DOHH2 (cell line): ENCODE data around the gene RPL29.

Experiments used
- H3F3A ChIP-seq: fragments of 200-600 bp; sonication (generic), shearing (Covaris generic); 2 replicates; pipeline ENCODE4 v1.6.0; 2016; ENCODE audit warnings: antibody characterized with exemption, mild to moderate bottlenecking; ENCODE audit not compliant: control insufficient read depth, insufficient read depth
- H3K27ac ChIP-seq: fragments of 200-600 bp; sonication (generic); 2 replicates; pipeline ENCODE4 v1.5.1; 2014; ENCODE audit warnings: low read depth, mild to moderate bottlenecking, low read length, moderate library complexity
- H3K27me3 ChIP-seq: fragments of 200-600 bp; sonication (generic); 2 replicates; pipeline ENCODE4 v1.6.1; 2014; ENCODE audit warnings: mild to moderate bottlenecking, low read length, mixed read lengths; ENCODE audit not compliant: control insufficient read depth
- H3K36me3 ChIP-seq: fragments of 200-600 bp; sonication (generic); 2 replicates; pipeline ENCODE4 v1.6.1; 2014; ENCODE audit warnings: mild to moderate bottlenecking, low read length, moderate library complexity, mixed read lengths; ENCODE audit not compliant: control insufficient read depth
- H3K4me1 ChIP-seq: fragments of 200-600 bp; sonication (generic); 2 replicates; pipeline ENCODE4 v1.6.1; 2014; ENCODE audit warnings: mild to moderate bottlenecking, low read length, mixed read lengths; ENCODE audit not compliant: control insufficient read depth
- H3K4me2 ChIP-seq: fragments of 200-600 bp; sonication (generic); 2 replicates; pipeline ENCODE4 v1.6.0; 2014; ENCODE audit warnings: mild to moderate bottlenecking, low read length, moderate library complexity
- H3K4me3 ChIP-seq: fragments of 200-600 bp; sonication (generic); 2 replicates; pipeline ENCODE4 v1.5.1; 2014; ENCODE audit warnings: mild to moderate bottlenecking, low read length, mixed read lengths
- H3K79me2 ChIP-seq: fragments of 200-600 bp; sonication (generic); 2 replicates; pipeline ENCODE4 v1.6.1; 2014; ENCODE audit warnings: mild to moderate bottlenecking, low read length, mixed read lengths; ENCODE audit not compliant: control insufficient read depth
- H3K9me2 ChIP-seq: fragments of 200-600 bp; sonication (generic); replicated peaks from 2 replicates; pipeline ENCODE4 v1.6.1; 2014; ENCODE audit warnings: mild to moderate bottlenecking, low read length, mixed read lengths; ENCODE audit not compliant: control insufficient read depth
- H3K9me3 ChIP-seq: fragments of 200-600 bp; sonication (generic); 2 replicates; pipeline ENCODE4 v1.6.1; 2014; ENCODE audit warnings: antibody characterized with exemption, low read length, mixed read lengths; ENCODE audit not compliant: control insufficient read depth, insufficient read depth
- H4K20me1 ChIP-seq: fragments of 200-600 bp; sonication (generic); 2 replicates; pipeline ENCODE4 v1.6.0; 2014; ENCODE audit warnings: low read depth, mild to moderate bottlenecking, antibody characterized with exemption, low read length, moderate library complexity; ENCODE audit not compliant: control insufficient read depth, insufficient read depth
- CTCF ChIP-seq: fragments of 200-600 bp; sonication (generic); IDR thresholded peaks from one replicate; pipeline ENCODE4 v1.5.1; 2014; ENCODE audit warnings: antibody characterized with exemption, mild to moderate bottlenecking, low read depth, low read length; ENCODE audit not compliant: poor library complexity, severe bottlenecking
- EZH2phosphoT487 ChIP-seq: fragments of 200-600 bp; sonication (generic); IDR thresholded peaks from 2 replicates; pipeline ENCODE4 v1.6.1; 2017; ENCODE audit warnings: borderline replicate concordance, mild to moderate bottlenecking, antibody characterized with exemption, low read length, moderate library complexity, mixed read lengths

Gene RPL29

GRCh38 chr3:52007291-52007690 is 11.6 kb upstream of the RPL29 start:
- Histone ChIP-seq H3K4me1 (no peaks in the 10 kb centered on the region), H3K36me3 (no peaks in the 10 kb centered on the region)

GRCh38 chr3:52006820-52007133 is 11.1 kb upstream of the RPL29 start:
- peaks cover 13% of the 10 kb centered on the region for H3K27me3 ChIP-seq
- H3K4me2 ChIP-seq, result no peak overlapping the region

More at GRCh38 chr3:52007291-52007690, 11.6 kb upstream of the RPL29 start:
- Histone ChIP-seq H3K4me2 (no peak overlapping the region), H3K27me3 (peaks cover 13% of the 10 kb centered on the region), H3K79me2 (no peaks in the 10 kb centered on the region), H4K20me1 (no peaks in the 10 kb centered on the region), H3K9me2 (no peaks in the 10 kb centered on the region), H3F3A (no peaks in the 10 kb centered on the region), H3K9me3 (no peaks in the 10 kb centered on the region), H3K4me3 (no peak overlapping the region), H3K27ac (no peak overlapping the region)
- TF ChIP-seq CTCF, result no peak
- TF ChIP-seq EZH2phosphoT487, result no peak

GRCh38 chr3:52006017-52006819 is 10.5 kb upstream of the RPL29 start:
- peaks cover 13% of the 10 kb centered on the region for H3K27me3 ChIP-seq
- H3K27ac ChIP-seq, result no peak overlapping the region
- H3K79me2 ChIP-seq, result no peaks in the 10 kb centered on the region
- no peaks in the 10 kb centered on the region for H4K20me1 ChIP-seq
- peaks cover 9% of the 10 kb centered on the region for H3K4me1 ChIP-seq
- no peak overlapping the region for H3K4me3 ChIP-seq
- no peak overlapping the region for H3K4me2 ChIP-seq
- H3K9me3 ChIP-seq, result no peaks in the 10 kb centered on the region
- no peaks in the 10 kb centered on the region for H3K9me2 ChIP-seq
- no peaks in the 10 kb centered on the region for H3F3A ChIP-seq
- H3K36me3 ChIP-seq, result no peaks in the 10 kb centered on the region
- TF ChIP-seq EZH2phosphoT487 (no peak), CTCF (no peak)

More at GRCh38 chr3:52006820-52007133, 11.1 kb upstream of the RPL29 start:
- no peak overlapping the region for H3K4me3 ChIP-seq
- H4K20me1 ChIP-seq, result no peaks in the 10 kb centered on the region
- H3K79me2 ChIP-seq, result no peaks in the 10 kb centered on the region
- peaks cover 3% of the 10 kb centered on the region for H3K4me1 ChIP-seq
- no peaks in the 10 kb centered on the region for H3K9me3 ChIP-seq
- TF ChIP-seq EZH2phosphoT487 (no peak), CTCF (no peak)
- H3F3A ChIP-seq, result no peaks in the 10 kb centered on the region
- H3K9me2 ChIP-seq, result no peaks in the 10 kb centered on the region
- H3K36me3 ChIP-seq, result no peaks in the 10 kb centered on the region
- no peak overlapping the region for H3K27ac ChIP-seq
